ENCODE data around the gene SIPA1L3. TPM values are rescaled to one million over a fixed set of nuclear protein-coding genes. Genes with fewer than 3 reads are reported as not detected.

The SIPA1L3 gene
- total RNA-seq, 1 experiment from 2014 or later: 19.9 TPM

GRCh38 chr19:38183251-38183897 is 276.4 kb downstream of the SIPA1L3 start:
- H3K4me3 ChIP-seq (ENCODE audit: low read depth, low read length, poor library complexity, severe bottlenecking): peak overlapping the region; percentile 28
- peak; percentile 36 for DNase-seq (ENCODE audit: low spot score)

GRCh38 chr19:38184815-38185214 is 277.8 kb downstream of the SIPA1L3 start:
- BruUV-seq (replicated peaks): no TSS peak
- no peak for TF ChIP-seq CTCF (conservative IDR thresholded peaks at IDR 0.05; ENCODE audit: low read depth, low read length)
- TF ChIP-seq EZH2 (IDR thresholded peaks at IDR 0.05; ENCODE audit: borderline replicate concordance, low read depth, low read length, poor library complexity, severe bottlenecking): no peak
- Histone ChIP-seq H3K4me1 (ENCODE audit: insufficient read depth, low read length, poor library complexity, severe bottlenecking) (peaks cover 10% of the 10 kb centered on the region), H3K27me3 (replicated peaks; ENCODE audit: insufficient read depth, low read depth, low read length, poor library complexity) (no peaks in the 10 kb centered on the region), H3K9me3 (ENCODE audit: low read depth, low read length, poor library complexity, severe bottlenecking) (no peaks in the 10 kb centered on the region), H3K27ac (ENCODE audit: low read depth, low read length, poor library complexity, severe bottlenecking) (no peak overlapping the region), H3K36me3 (ENCODE audit: insufficient read depth, low read length, poor library complexity, severe bottlenecking) (no peaks in the 10 kb centered on the region), H3K4me3 (ENCODE audit: low read depth, low read length, poor library complexity, severe bottlenecking) (no peak overlapping the region)
- no peak for DNase-seq (ENCODE audit: low spot score)
- ChIA-PET POLR2A (ENCODE audit: low non-redundant PET) (no interaction called here), CTCF (no interaction called here)
- intact Hi-C loops (cut with micrococcal nuclease; ENCODE audit: unreplicated experiment): no loop called here

More at GRCh38 chr19:38183251-38183897, 276.4 kb downstream of the SIPA1L3 start:
- Histone ChIP-seq H3K27ac (ENCODE audit: low read depth, low read length, poor library complexity, severe bottlenecking) (no peak overlapping the region), H3K9me3 (ENCODE audit: low read depth, low read length, poor library complexity, severe bottlenecking) (no peaks in the 10 kb centered on the region), H3K36me3 (ENCODE audit: insufficient read depth, low read length, poor library complexity, severe bottlenecking) (no peaks in the 10 kb centered on the region), H3K4me1 (ENCODE audit: insufficient read depth, low read length, poor library complexity, severe bottlenecking) (peaks cover 10% of the 10 kb centered on the region), H3K27me3 (replicated peaks; ENCODE audit: insufficient read depth, low read depth, low read length, poor library complexity) (no peaks in the 10 kb centered on the region)
- CTCF ChIA-PET: no interaction called here
- TF ChIP-seq CTCF (conservative IDR thresholded peaks at IDR 0.05; ENCODE audit: low read depth, low read length) (no peak), EZH2 (IDR thresholded peaks at IDR 0.05; ENCODE audit: borderline replicate concordance, low read depth, low read length, poor library complexity, severe bottlenecking) (no peak)
- intact Hi-C loops (cut with micrococcal nuclease; ENCODE audit: unreplicated experiment): no loop called here
- no TSS peak for BruUV-seq (replicated peaks)
- POLR2A ChIA-PET (ENCODE audit: low non-redundant PET): no interaction called here

- no peak for DNase-seq (ENCODE audit: low spot score)
- no peak for TF ChIP-seq CTCF (conservative IDR thresholded peaks at IDR 0.05; ENCODE audit: low read depth, low read length)
- no peak for TF ChIP-seq EZH2 (IDR thresholded peaks at IDR 0.05; ENCODE audit: borderline replicate concordance, low read depth, low read length, poor library complexity, severe bottlenecking)
- no peak overlapping the region for H3K27ac ChIP-seq (ENCODE audit: low read depth, low read length, poor library complexity, severe bottlenecking)
- CTCF ChIA-PET: no interaction called here
- no peaks in the 10 kb centered on the region for H3K27me3 ChIP-seq (replicated peaks; ENCODE audit: insufficient read depth, low read depth, low read length, poor library complexity)
- no TSS peak for BruUV-seq (replicated peaks)
- H3K4me3 ChIP-seq (ENCODE audit: low read depth, low read length, poor library complexity, severe bottlenecking): no peak overlapping the region
- no peaks in the 10 kb centered on the region for H3K36me3 ChIP-seq (ENCODE audit: insufficient read depth, low read length, poor library complexity, severe bottlenecking)
- POLR2A ChIA-PET (ENCODE audit: low non-redundant PET): no interaction called here
- intact Hi-C loops (cut with micrococcal nuclease; ENCODE audit: unreplicated experiment): no loop called here
- H3K4me1 ChIP-seq (ENCODE audit: insufficient read depth, low read length, poor library complexity, severe bottlenecking): peaks cover 10% of the 10 kb centered on the region
- no peaks in the 10 kb centered on the region for H3K9me3 ChIP-seq (ENCODE audit: low read depth, low read length, poor library complexity, severe bottlenecking)
These were observed 278.6 kb downstream of the SIPA1L3 start for GRCh38 chr19:38185562-38185961.

All from A673 (cell line).